H1 (cell line): ENCODE results near the gene PTF1A. TPM values are rescaled to one million over a fixed set of nuclear protein-coding genes. Genes with fewer than 3 reads are reported as not detected.

ENCODE experiments used
- CBX5 ChIP-seq: fragments of 300-800, 300-1000 bp; sonication (generic); IDR thresholded peaks from 2 replicates; pipeline ENCODE4 v1.7.1; 2016; ENCODE audit warnings: antibody characterized with exemption, low read length, low read depth
- HDAC6 ChIP-seq: IDR thresholded peaks from one replicate; pipeline ENCODE4 v1.7.1; 2012; ENCODE audit warnings: low read depth, mild to moderate bottlenecking, inconsistent platforms, low read length, moderate library complexity
- SRF ChIP-seq: IDR thresholded peaks from 2 replicates; pipeline ENCODE4 v1.6.1; 2011; ENCODE audit warnings: mild to moderate bottlenecking, low read depth, low read length, moderate library complexity
- polyA plus RNA-seq, 7 experiments: library from polyadenylated mRNA; depleted of rRNA in 3 of 7; stranded (reverse) in 5 of 7; unstranded in 2 of 7; fragments of >200 nt in 5 of 7; fragments of 200-250 nt in 2 of 7; gene quantifications; 1 replicate in 5 of 7; 2 replicates in 1 of 7; 4 replicates in 1 of 7; pipeline versions ENCODE4 v1.2.1 to v1.2.3, GENCODE V29; 2011 to 2013; ENCODE audit warnings: missing spikeins in 2 of 7, mixed read lengths in 2 of 7
- total RNA-seq: library from RNA; stranded (reverse); fragmentation: NEBNext Ultra II Directional; extraction: Animal tissue kit (Norgen Biotek cat#: 25700); gene quantifications from 2 replicates; pipeline ENCODE4 v1.2.1, GENCODE V29; 2021

PTF1A gene
- total and polyA plus RNA-seq, 2 of the 8 experiments (the other 6 are each of a cell fraction or from before 2014, with no cell fraction given), result not detected

- TF ChIP-seq SRF, result no peak
- TF ChIP-seq HDAC6, result no peak
- no peak for TF ChIP-seq CBX5
These were observed 34.3 kb upstream of the PTF1A start (continued) for GRCh38 chr10:23157691-23158369.
